Fibroblast of peridontal ligament (primary cell): ENCODE data around the gene PDCD1.
A peak's percentile ranks its signal among the peaks of the same experiment; 100 is the strongest.

ENCODE experiments used
- DNase-seq: peaks from one replicate; pipeline ENCODE4 v3.0.0-alpha.2; 2010; ENCODE audit errors: extremely low read depth

Gene PDCD1

GRCh38 chr2:241865416-241865956 is 6.8 kb upstream of the PDCD1 start:
- DNase-seq = no peak

- DNase-seq = no peak
These were observed 6.1 kb upstream of the PDCD1 start for GRCh38 chr2:241864850-241865213.

GRCh38 chr2:241864168-241864849 is 5.6 kb upstream of the PDCD1 start:
- DNase-seq = no peak

GRCh38 chr2:241863536-241863954 is 4.9 kb upstream of the PDCD1 start:
- DNase-seq = peak; percentile 31

GRCh38 chr2:241862775-241863535 is 4.3 kb upstream of the PDCD1 start:
- no peak for DNase-seq

GRCh38 chr2:241862093-241862492 is 3.4 kb upstream of the PDCD1 start:
- no peak for DNase-seq

- no peak for DNase-seq
These were observed 2.6 kb upstream of the PDCD1 start for GRCh38 chr2:241861264-241861663.

- DNase-seq = no peak
These were observed 1.7 kb upstream of the PDCD1 start for GRCh38 chr2:241860184-241861078.

- peak; percentile 18 for DNase-seq
These were observed 916 bp upstream of the PDCD1 start for GRCh38 chr2:241859436-241860183.

GRCh38 chr2:241859017-241859435 is 332 bp upstream of the PDCD1 start:
- DNase-seq = no peak

- DNase-seq = no peak
These were observed 1.0 kb downstream of the PDCD1 start for GRCh38 chr2:241857572-241858121.

GRCh38 chr2:241857041-241857541 is 1.6 kb downstream of the PDCD1 start:
- no peak for DNase-seq

GRCh38 chr2:241855888-241856422 is 2.7 kb downstream of the PDCD1 start:
- no peak for DNase-seq

GRCh38 chr2:241855245-241855887 is 3.3 kb downstream of the PDCD1 start:
- DNase-seq = no peak

- DNase-seq = no peak
These were observed 4.1 kb downstream of the PDCD1 start for GRCh38 chr2:241854342-241855244.

- DNase-seq = no peak
These were observed 4.9 kb downstream of the PDCD1 start for GRCh38 chr2:241853651-241854341.

GRCh38 chr2:241852981-241853631 is 5.6 kb downstream of the PDCD1 start:
- no peak for DNase-seq
